Peyer's patch (tissue), 4 donors: Measurements from ENCODE around the gene KCNJ8.

Source experiments
- POLR2A ChIP-seq, 2 donors: fragments of 450-650 bp; IDR thresholded peaks; one replicate each; pipeline ENCODE4 v1.5.1; 2017; ENCODE audit warnings: antibody characterized with exemption in 2 of 2, mild to moderate bottlenecking in 2 of 2, moderate library complexity in 2 of 2
- TF ChIP-seq, protein P1 (sequence below), 6 experiments: fragments of 450-650 bp in 4 of 6; fragments of 200-600 bp in 2 of 6; sonication (generic) in 1 of 6; IDR thresholded peaks; one replicate each; pipeline ENCODE4 v1.5.1; 2017 to 2019; ENCODE audit warnings: antibody characterized with exemption in 6 of 6, mild to moderate bottlenecking in 3 of 6, moderate library complexity in 1 of 6

- TF ChIP-seq, protein P1, sequence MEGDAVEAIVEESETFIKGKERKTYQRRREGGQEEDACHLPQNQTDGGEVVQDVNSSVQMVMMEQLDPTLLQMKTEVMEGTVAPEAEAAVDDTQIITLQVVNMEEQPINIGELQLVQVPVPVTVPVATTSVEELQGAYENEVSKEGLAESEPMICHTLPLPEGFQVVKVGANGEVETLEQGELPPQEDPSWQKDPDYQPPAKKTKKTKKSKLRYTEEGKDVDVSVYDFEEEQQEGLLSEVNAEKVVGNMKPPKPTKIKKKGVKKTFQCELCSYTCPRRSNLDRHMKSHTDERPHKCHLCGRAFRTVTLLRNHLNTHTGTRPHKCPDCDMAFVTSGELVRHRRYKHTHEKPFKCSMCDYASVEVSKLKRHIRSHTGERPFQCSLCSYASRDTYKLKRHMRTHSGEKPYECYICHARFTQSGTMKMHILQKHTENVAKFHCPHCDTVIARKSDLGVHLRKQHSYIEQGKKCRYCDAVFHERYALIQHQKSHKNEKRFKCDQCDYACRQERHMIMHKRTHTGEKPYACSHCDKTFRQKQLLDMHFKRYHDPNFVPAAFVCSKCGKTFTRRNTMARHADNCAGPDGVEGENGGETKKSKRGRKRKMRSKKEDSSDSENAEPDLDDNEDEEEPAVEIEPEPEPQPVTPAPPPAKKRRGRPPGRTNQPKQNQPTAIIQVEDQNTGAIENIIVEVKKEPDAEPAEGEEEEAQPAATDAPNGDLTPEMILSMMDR (IDR thresholded peaks at IDR 0.05): no peak
- no peak for TF ChIP-seq POLR2A (IDR thresholded peaks at IDR 0.05)
These were observed 27.2 kb upstream of the KCNJ8 start for GRCh38 chr12:21801522-21802288.
